Hematopoietic multipotent progenitor cell treated with erythropoietin and hydrocortisone succinate and interleukin-3 and kit ligand, for 17 days (in vitro differentiated cells): Measurements from ENCODE around the gene MYDGF.

ENCODE experiments used
- DNase-seq: peaks from one replicate; pipeline ENCODE4 v3.0.0-alpha.2; 2015; ENCODE audit warnings: low spot score

MYDGF gene

GRCh38 chr19:4673726-4674125, 3.6 kb upstream of the MYDGF start:
- no peak for DNase-seq

GRCh38 chr19:4673216-4673615, 3.1 kb upstream of the MYDGF start:
- no peak for DNase-seq

GRCh38 chr19:4671185-4671851, 1.2 kb upstream of the MYDGF start:
- DNase-seq = no peak

- DNase-seq = no peak
Observed at GRCh38 chr19:4664642-4665041, 5.5 kb downstream of the MYDGF start.

GRCh38 chr19:4662812-4663211, 7.3 kb downstream of the MYDGF start:
- DNase-seq = no peak

- no peak for DNase-seq
Observed at GRCh38 chr19:4662020-4662695, 8.0 kb downstream of the MYDGF start.

GRCh38 chr19:4660993-4661392, 9.1 kb downstream of the MYDGF start:
- no peak for DNase-seq

GRCh38 chr19:4660181-4660791, 9.9 kb downstream of the MYDGF start:
- DNase-seq = peak; percentile 62

GRCh38 chr19:4657835-4658234, 12.3 kb downstream of the MYDGF start:
- DNase-seq = no peak

- no peak for DNase-seq
Observed at GRCh38 chr19:4657262-4657661, 12.9 kb downstream of the MYDGF start.

GRCh38 chr19:4656102-4656501, 14.0 kb downstream of the MYDGF start:
- DNase-seq = no peak

- no peak for DNase-seq
Observed at GRCh38 chr19:4654437-4655361, 15.4 kb downstream of the MYDGF start.

GRCh38 chr19:4653793-4654436, 16.2 kb downstream of the MYDGF start:
- DNase-seq = no peak

- DNase-seq = no peak
Observed at GRCh38 chr19:4652075-4652474, 18.1 kb downstream of the MYDGF start.

GRCh38 chr19:4650159-4650558, 20.0 kb downstream of the MYDGF start:
- no peak for DNase-seq

- no peak for DNase-seq
Observed at GRCh38 chr19:4649392-4650047, 20.6 kb downstream of the MYDGF start.

- DNase-seq = no peak
Observed at GRCh38 chr19:4647676-4648644, 22.2 kb downstream of the MYDGF start.

- no peak for DNase-seq
Observed at GRCh38 chr19:4645718-4646117, 24.4 kb downstream of the MYDGF start.

- DNase-seq = no peak
Observed at GRCh38 chr19:4642625-4643024, 27.5 kb downstream of the MYDGF start.

GRCh38 chr19:4641132-4641531, 29.0 kb downstream of the MYDGF start:
- no peak for DNase-seq
